Measurements from ENCODE around the gene RABGGTB.

GRCh38 chr1:75771978-75772377 lies 14.1 kb upstream of the RABGGTB start:
- TF ChIP-seq CTCF (conservative IDR thresholded peaks at IDR 0.05) (no peak), ZFX (IDR thresholded peaks at IDR 0.05) (no peak)
